ENCODE results near the gene TMSB4Y. TPM values are rescaled to one million over a fixed set of nuclear protein-coding genes. Genes with fewer than 3 reads are reported as not detected.

TMSB4Y gene
- total RNA-seq, 1 donor from 2014 or later, result not detected

DNA sequence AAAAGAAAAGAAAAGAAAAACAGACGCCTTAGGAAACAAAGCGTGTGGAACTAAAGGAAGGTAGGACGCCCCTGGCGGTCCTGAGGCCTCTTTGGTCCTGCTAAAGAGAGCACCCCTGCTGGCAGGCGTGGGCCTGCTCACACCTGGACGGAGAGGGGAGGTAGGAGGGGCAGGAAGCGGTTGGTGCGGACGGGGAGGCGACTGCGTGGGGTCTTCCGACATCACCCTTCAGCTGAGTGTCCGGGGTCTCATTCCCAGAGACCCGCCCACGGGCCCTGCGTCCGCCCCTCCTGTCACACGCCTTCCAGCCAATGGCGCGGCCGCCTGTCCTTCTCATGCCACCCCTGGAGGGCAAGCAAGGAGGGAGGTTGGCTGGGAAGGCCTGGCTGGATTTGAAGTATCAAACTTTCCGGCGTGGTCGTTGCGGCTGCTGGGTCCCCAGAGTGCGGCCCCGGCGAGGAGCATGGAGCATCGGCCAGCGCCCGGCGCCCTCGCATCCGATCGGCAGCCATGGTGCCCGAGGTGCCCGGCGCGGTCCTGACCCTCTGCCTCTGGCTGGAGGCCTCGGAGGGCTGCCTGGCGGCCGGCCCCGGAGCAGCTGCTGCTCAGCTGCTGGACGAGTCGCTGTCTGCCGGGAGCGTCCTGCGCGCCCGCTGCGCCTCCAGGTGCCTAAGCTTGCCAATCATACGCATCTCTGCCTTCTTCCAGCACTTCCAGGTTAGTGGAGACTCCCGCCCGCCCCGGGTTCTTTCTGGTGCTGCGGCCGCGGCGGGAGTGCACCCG lies 47.8 kb downstream of the TMSB4Y start:
- Mint-ChIP-seq H3K4me1 (no peaks in the 10 kb centered on the region), H3K4me3 (no peak overlapping the region)
- TF ChIP-seq, protein P1, sequence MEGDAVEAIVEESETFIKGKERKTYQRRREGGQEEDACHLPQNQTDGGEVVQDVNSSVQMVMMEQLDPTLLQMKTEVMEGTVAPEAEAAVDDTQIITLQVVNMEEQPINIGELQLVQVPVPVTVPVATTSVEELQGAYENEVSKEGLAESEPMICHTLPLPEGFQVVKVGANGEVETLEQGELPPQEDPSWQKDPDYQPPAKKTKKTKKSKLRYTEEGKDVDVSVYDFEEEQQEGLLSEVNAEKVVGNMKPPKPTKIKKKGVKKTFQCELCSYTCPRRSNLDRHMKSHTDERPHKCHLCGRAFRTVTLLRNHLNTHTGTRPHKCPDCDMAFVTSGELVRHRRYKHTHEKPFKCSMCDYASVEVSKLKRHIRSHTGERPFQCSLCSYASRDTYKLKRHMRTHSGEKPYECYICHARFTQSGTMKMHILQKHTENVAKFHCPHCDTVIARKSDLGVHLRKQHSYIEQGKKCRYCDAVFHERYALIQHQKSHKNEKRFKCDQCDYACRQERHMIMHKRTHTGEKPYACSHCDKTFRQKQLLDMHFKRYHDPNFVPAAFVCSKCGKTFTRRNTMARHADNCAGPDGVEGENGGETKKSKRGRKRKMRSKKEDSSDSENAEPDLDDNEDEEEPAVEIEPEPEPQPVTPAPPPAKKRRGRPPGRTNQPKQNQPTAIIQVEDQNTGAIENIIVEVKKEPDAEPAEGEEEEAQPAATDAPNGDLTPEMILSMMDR (IDR thresholded peaks at IDR 0.05; ENCODE audit: unreplicated experiment), result no peak

DNA sequence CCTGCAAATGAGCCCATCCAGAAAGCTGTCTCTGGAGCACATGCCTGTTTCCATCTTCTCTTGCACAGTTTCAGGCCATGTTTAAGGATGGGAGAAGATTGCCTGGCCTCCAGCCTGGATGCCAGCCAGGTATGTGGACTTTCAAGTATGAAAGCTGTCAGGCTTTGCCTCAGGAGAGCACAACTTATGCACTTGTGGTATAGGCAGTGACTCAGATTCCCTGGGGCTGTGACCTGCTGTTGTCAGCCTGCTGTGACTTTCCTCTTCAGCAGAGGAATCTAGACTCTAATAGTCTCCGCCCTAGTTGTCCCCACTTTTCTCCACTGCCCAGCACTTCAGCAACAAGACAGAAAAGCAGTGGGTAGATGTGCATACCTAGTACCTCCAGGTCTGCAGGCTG lies 51.0 kb downstream of the TMSB4Y start:
- H3K4me3 Mint-ChIP-seq, result no peak overlapping the region
- H3K36me3 Mint-ChIP-seq, result no peaks in the 10 kb centered on the region
- H3K27me3 Mint-ChIP-seq (ENCODE audit: low read depth), result no peaks in the 10 kb centered on the region
- TF ChIP-seq, protein P1 (IDR thresholded peaks at IDR 0.05; ENCODE audit: unreplicated experiment), result no peak
- no peak for DNase-seq (ENCODE audit: low spot score in 2 of 2, unreplicated experiment in 2 of 2)
- no peak overlapping the region for H3K27ac Mint-ChIP-seq
- H3K4me1 Mint-ChIP-seq, result no peaks in the 10 kb centered on the region
- no peaks in the 10 kb centered on the region for H3K9me3 Mint-ChIP-seq

More for the DNA sequence above, 47.8 kb downstream of the TMSB4Y start:
- Mint-ChIP-seq H3K27me3 (ENCODE audit: low read depth) (no peaks in the 10 kb centered on the region), H3K36me3 (no peaks in the 10 kb centered on the region), H3K9me3 (no peaks in the 10 kb centered on the region), H3K27ac (no peak overlapping the region)
- no peak for DNase-seq (ENCODE audit: low spot score in 2 of 2, unreplicated experiment in 2 of 2)

Other genes with a start within 250 kb of the TMSB4Y start
- gene UTY, start 223.9 kb upstream of the TMSB4Y start, total RNA-seq, result not detected in 3 replicates